Epithelial cell of esophagus (primary cell): Measurements from ENCODE around the gene CD200R1.

ENCODE experiments used
- DNase-seq: peaks from one replicate; pipeline ENCODE4 v3.0.0; 2010; ENCODE audit warnings: low read depth
- H3K4me3 ChIP-seq: 2 replicates; pipeline ENCODE4 v1.5.1; 2011; ENCODE audit warnings: mild to moderate bottlenecking, low read length, control low read depth
- CTCF ChIP-seq: IDR thresholded peaks from 2 replicates; pipeline ENCODE4 v1.5.1; 2011; ENCODE audit warnings: low read depth, mild to moderate bottlenecking, low read length, control low read depth, inconsistent platforms; ENCODE audit not compliant: insufficient read depth; ENCODE audit errors: missing control alignments

The CD200R1 gene

GRCh38 chr3:112894258-112894657 lies 80.6 kb downstream of the CD200R1 start:
- peak; percentile 67 for DNase-seq
- no peak for TF ChIP-seq CTCF
- no peak overlapping the region for H3K4me3 ChIP-seq

GRCh38 chr3:112889357-112889756 lies 85.5 kb downstream of the CD200R1 start:
- no peak for TF ChIP-seq CTCF
- H3K4me3 ChIP-seq = no peak overlapping the region

GRCh38 chr3:112888381-112889085 lies 86.4 kb downstream of the CD200R1 start:
- H3K4me3 ChIP-seq = no peak overlapping the region
- TF ChIP-seq CTCF = no peak
- no peak for DNase-seq

More at GRCh38 chr3:112889357-112889756, 85.5 kb downstream of the CD200R1 start:
- DNase-seq = no peak

GRCh38 chr3:112884678-112885290 lies 90.1 kb downstream of the CD200R1 start:
- H3K4me3 ChIP-seq = no peak overlapping the region
- TF ChIP-seq CTCF = no peak
- no peak for DNase-seq

GRCh38 chr3:112881891-112882290 lies 93.0 kb downstream of the CD200R1 start:
- no peak overlapping the region for H3K4me3 ChIP-seq
- DNase-seq = no peak
- no peak for TF ChIP-seq CTCF

- peak; percentile 21 for DNase-seq
- H3K4me3 ChIP-seq = no peak overlapping the region
- no peak for TF ChIP-seq CTCF
Observed at GRCh38 chr3:112875561-112875960, 99.3 kb downstream of the CD200R1 start.

- no peak overlapping the region for H3K4me3 ChIP-seq
- no peak for DNase-seq
- TF ChIP-seq CTCF = no peak
Observed at GRCh38 chr3:112874725-112875124, 100.2 kb downstream of the CD200R1 start.
